ENCODE data around the gene TLR5. TPM values are rescaled to one million over a fixed set of nuclear protein-coding genes. Genes with fewer than 3 reads are reported as not detected.

TLR5 gene
- total RNA-seq, 2 experiments from 2014 or later: 0.58 to 1.0 TPM

DNA sequence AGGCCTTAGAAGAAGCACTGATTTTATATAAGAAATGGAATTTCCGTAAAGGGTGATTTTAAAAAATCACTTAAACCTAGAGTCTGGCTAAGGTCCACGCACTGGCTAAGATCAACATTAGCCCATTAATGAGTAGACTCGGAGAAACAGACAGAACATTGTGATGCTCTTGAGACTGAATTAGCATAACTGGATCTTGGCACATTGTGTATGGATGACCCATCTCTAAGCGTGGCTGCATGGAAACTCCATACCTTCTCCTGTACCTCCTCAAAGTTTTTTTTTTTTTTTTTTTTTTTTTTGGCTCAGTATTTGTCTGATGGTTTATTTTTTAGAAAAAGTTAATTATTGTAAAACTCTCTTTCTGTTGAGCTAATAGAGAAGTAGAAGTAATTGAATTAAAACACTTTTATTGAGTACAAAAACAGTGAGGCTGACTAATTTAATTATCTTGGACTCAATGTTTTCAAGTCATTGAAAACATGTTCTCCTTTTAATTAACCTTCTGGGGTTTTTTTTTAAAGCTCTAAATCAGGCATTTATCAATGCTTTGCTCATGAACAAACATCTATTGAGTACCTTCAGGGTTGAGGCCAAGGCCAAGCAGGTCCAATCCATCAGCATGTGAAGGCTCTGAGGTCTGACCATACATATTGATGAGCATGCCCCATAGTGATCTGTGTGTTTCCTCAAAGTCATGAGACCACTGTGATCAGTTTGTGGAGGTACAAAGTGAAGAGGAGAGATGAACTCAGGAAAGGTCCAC lies 74.0 kb downstream of the TLR5 start:
- no peaks in the 10 kb centered on the region for H3K36me3 Mint-ChIP-seq (ENCODE audit: low read depth)
- no peaks in the 10 kb centered on the region for H3K9me3 Mint-ChIP-seq
- no peaks in the 10 kb centered on the region for H3K4me1 Mint-ChIP-seq
- H3K27me3 Mint-ChIP-seq: no peaks in the 10 kb centered on the region
- ChIA-PET CTCF (interaction anchor here (0.6 to 1.4 kb wide), 2 partner anchors 12 to 75 kb away, joined by 3 to 4 read pairs; no protein-coding TSS in a partner anchor), POLR2A (no interaction called here)
- H3K4me3 Mint-ChIP-seq: no peak overlapping the region
- H3K27ac Mint-ChIP-seq: no peak overlapping the region
- DNase-seq: no peak

GRCh38 chr1:223067914-223068313 lies 75.1 kb downstream of the TLR5 start:
- Mint-ChIP-seq H3K4me3 (no peak overlapping the region), H3K27ac (no peak overlapping the region), H3K36me3 (ENCODE audit: low read depth) (no peaks in the 10 kb centered on the region), H3K9me3 (no peaks in the 10 kb centered on the region), H3K27me3 (no peaks in the 10 kb centered on the region), H3K4me1 (no peaks in the 10 kb centered on the region)
- CTCF ChIA-PET: no interaction called here
- DNase-seq: no peak
- POLR2A ChIA-PET: no interaction called here

- no peak overlapping the region for H3K4me3 Mint-ChIP-seq
- no peak overlapping the region for H3K27ac Mint-ChIP-seq
These were observed 76.6 kb downstream of the TLR5 start for GRCh38 chr1:223066415-223066814.

GRCh38 chr1:223062177-223062576 lies 80.9 kb downstream of the TLR5 start:
- no peaks in the 10 kb centered on the region for H3K36me3 Mint-ChIP-seq (ENCODE audit: low read depth)
- CTCF ChIA-PET: no interaction called here
- POLR2A ChIA-PET: no interaction called here
- peaks cover 1% of the 10 kb centered on the region for H3K27me3 Mint-ChIP-seq
- no peak for DNase-seq
- H3K4me1 Mint-ChIP-seq: no peaks in the 10 kb centered on the region
- H3K4me3 Mint-ChIP-seq: no peak overlapping the region
- no peak overlapping the region for H3K27ac Mint-ChIP-seq
- H3K9me3 Mint-ChIP-seq: no peaks in the 10 kb centered on the region

More at GRCh38 chr1:223066415-223066814, 76.6 kb downstream of the TLR5 start:
- POLR2A ChIA-PET: no interaction called here
- Mint-ChIP-seq H3K9me3 (no peaks in the 10 kb centered on the region), H3K27me3 (no peaks in the 10 kb centered on the region), H3K4me1 (no peaks in the 10 kb centered on the region), H3K36me3 (ENCODE audit: low read depth) (no peaks in the 10 kb centered on the region)
- CTCF ChIA-PET: no interaction called here
- DNase-seq: no peak

DNA sequence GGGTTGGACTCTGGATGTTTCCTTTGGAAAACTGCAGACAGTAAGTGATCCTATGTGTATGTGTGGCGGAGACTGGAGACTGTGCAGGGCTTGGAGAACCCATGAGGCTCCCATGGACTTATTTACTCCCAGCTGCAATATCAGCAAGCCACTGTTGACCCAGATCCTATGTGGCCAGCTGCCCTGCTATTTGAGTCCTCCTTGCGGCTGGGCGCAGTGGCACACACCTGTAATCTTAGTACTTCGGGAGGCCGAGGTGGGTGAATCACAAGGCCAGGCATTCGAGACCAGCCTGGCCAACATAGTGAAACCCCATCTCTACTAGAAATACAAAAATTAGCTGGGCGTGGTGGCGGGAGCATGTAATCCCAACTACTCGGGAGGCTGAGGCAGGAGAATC lies 83.5 kb downstream of the TLR5 start:
- H3K9me3 Mint-ChIP-seq: no peaks in the 10 kb centered on the region
- ChIA-PET CTCF (no interaction called here), POLR2A (no interaction called here)
- H3K27ac Mint-ChIP-seq: no peak overlapping the region
- no peaks in the 10 kb centered on the region for H3K36me3 Mint-ChIP-seq (ENCODE audit: low read depth)
- DNase-seq: no peak
- H3K4me3 Mint-ChIP-seq: no peak overlapping the region
- no peaks in the 10 kb centered on the region for H3K4me1 Mint-ChIP-seq
- H3K27me3 Mint-ChIP-seq: peaks cover 1% of the 10 kb centered on the region

Other genes starting within 250 kb of the TLR5 start
- 1 to 10 TPM; 2.9 to 4.8 TPM for gene SUSD4, start 220.9 kb upstream of the TLR5 start, total RNA-seq

All from activated CD4-positive, alpha-beta T cell treated with anti-CD3 and anti-CD28 coated beads, Interleukin-2, amount 10 ng/mL, durations not matched to agents 7 days and 5 days (primary cell).